ENCODE measurements around the gene LAMA5.

DNA sequence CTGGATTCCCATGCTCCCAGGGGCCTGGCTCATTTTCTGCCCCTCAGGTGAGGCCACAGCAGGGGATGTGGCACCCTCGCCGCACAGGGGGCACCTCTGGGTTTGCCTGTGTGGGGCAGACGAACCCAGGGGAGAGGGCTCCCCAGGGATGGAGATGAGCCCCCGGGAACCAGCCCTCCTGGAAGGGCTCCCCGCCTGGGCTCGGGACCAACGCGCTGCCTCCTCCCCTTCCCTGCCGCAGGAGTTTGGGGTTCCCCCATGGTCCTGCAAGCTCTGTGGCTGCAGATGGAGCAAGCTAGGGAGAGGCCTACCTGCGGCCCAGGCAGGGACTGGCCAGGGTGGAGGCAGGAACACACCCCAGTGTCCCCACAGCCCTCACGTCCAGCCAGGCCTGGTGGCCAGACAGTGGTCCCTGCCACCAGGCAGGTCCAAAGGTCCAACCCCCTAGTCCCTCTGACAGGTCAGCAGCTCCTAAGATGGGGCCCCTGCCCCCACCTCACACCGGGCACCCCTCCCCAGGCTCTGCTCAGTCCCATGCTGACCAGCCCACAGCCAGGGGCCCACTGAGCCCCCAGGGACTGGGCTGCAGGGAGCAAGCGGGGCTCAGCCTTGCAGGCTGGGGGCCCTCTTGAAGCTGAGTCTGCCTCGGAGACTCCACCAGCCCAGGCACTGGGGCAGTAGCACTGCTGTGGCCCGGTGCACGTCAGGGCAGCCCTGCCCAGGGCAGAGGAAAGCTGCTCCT is 13.7 kb downstream of the LAMA5 start:
- TF ChIP-seq, protein P1, sequence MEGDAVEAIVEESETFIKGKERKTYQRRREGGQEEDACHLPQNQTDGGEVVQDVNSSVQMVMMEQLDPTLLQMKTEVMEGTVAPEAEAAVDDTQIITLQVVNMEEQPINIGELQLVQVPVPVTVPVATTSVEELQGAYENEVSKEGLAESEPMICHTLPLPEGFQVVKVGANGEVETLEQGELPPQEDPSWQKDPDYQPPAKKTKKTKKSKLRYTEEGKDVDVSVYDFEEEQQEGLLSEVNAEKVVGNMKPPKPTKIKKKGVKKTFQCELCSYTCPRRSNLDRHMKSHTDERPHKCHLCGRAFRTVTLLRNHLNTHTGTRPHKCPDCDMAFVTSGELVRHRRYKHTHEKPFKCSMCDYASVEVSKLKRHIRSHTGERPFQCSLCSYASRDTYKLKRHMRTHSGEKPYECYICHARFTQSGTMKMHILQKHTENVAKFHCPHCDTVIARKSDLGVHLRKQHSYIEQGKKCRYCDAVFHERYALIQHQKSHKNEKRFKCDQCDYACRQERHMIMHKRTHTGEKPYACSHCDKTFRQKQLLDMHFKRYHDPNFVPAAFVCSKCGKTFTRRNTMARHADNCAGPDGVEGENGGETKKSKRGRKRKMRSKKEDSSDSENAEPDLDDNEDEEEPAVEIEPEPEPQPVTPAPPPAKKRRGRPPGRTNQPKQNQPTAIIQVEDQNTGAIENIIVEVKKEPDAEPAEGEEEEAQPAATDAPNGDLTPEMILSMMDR (IDR thresholded peaks at IDR 0.05) = no peak
- TF ChIP-seq POLR2A (IDR thresholded peaks at IDR 0.05) = no peak

Measured in sigmoid colon (tissue), 3 donors.